CD4-positive, alpha-beta memory T cell (primary cell): Measurements from ENCODE around the gene SGTA. TPM values are rescaled to one million over a fixed set of nuclear protein-coding genes. Genes with fewer than 3 reads are reported as not detected.

ENCODE experiments used
- CTCF ChIA-PET: fragments of 350-600 bp; sonication (Branson Sonifier 250); formaldehyde crosslinking; loops from one replicate; lab custom pipeline; 2021; ENCODE audit warnings: inconsistent platforms; ENCODE audit not compliant: partially characterized antibody; lab: Charles Lee
- POLR2A ChIA-PET: fragments of 350-600 bp; sonication (Branson Sonifier 250); formaldehyde crosslinking; loops from one replicate; lab custom pipeline; 2021; ENCODE audit not compliant: partially characterized antibody; lab: Charles Lee
- DNase-seq, 5 donors: peaks; one replicate each; pipeline versions ENCODE4 v3.0.0 to v3.0.0-alpha.2; 2020 to 2022; ENCODE audit warnings: mixed read lengths in 1 of 5
- H3K27ac ChIP-seq: one replicate; pipeline ENCODE4 v1.7.0; 2013; ENCODE audit warnings: low read depth, low read length
- H3K27me3 ChIP-seq: 2 replicates; pipeline ENCODE4 v1.7.0; 2013; ENCODE audit warnings: mild to moderate bottlenecking, low read length, moderate library complexity; ENCODE audit not compliant: insufficient read depth
- H3K36me3 ChIP-seq: 2 replicates; pipeline ENCODE4 v1.7.0; 2013; ENCODE audit warnings: mild to moderate bottlenecking, low read length, moderate library complexity; ENCODE audit not compliant: insufficient read depth
- H3K4me1 ChIP-seq: 2 replicates; pipeline ENCODE4 v1.7.0; 2013; ENCODE audit warnings: mild to moderate bottlenecking, low read length, moderate library complexity; ENCODE audit not compliant: insufficient read depth
- H3K4me3 ChIP-seq, 2 donors: one replicate each; pipeline ENCODE4 v1.7.0; 2013; ENCODE audit warnings: low read length in 2 of 2, mild to moderate bottlenecking in 1 of 2
- H3K9me3 ChIP-seq, 2 donors: one replicate each; pipeline ENCODE4 v1.7.0; 2013; ENCODE audit warnings: low read length in 2 of 2, control low read depth in 1 of 2; ENCODE audit not compliant: control insufficient read depth in 1 of 2
- H3K27ac Mint-ChIP-seq, 7 donors: one replicate each; pipeline ENCODE4 v1.8.0; 2020 to 2021; ENCODE audit warnings: mixed read lengths in 7 of 7, mild to moderate bottlenecking in 6 of 7, inconsistent platforms in 3 of 7, moderate library complexity in 3 of 7
- H3K27me3 Mint-ChIP-seq, 2 donors: one replicate each; pipeline ENCODE4 v1.8.0; 2020 to 2021; ENCODE audit warnings: mixed read lengths in 2 of 2
- H3K36me3 Mint-ChIP-seq, 2 donors: one replicate each; pipeline ENCODE4 v1.8.0; 2020 to 2021; ENCODE audit warnings: mixed read lengths in 2 of 2, inconsistent platforms in 1 of 2, mild to moderate bottlenecking in 1 of 2
- H3K4me1 Mint-ChIP-seq, 4 donors: one replicate each; pipeline ENCODE4 v1.8.0; 2020 to 2021; ENCODE audit warnings: mixed read lengths in 4 of 4, mild to moderate bottlenecking in 1 of 4
- H3K4me3 Mint-ChIP-seq, 8 donors: one replicate each; pipeline ENCODE4 v1.8.0; 2020 to 2021; ENCODE audit warnings: mixed read lengths in 8 of 8, mild to moderate bottlenecking in 7 of 8, moderate library complexity in 6 of 8, inconsistent platforms in 3 of 8
- H3K9me3 Mint-ChIP-seq, 8 donors: one replicate each; pipeline ENCODE4 v1.8.0; 2020 to 2021; ENCODE audit warnings: mixed read lengths in 8 of 8, mild to moderate bottlenecking in 5 of 8, inconsistent platforms in 3 of 8, moderate library complexity in 1 of 8
- intact Hi-C: fragments of 100-400 bp; cut with micrococcal nuclease; formaldehyde crosslinking; loops from one replicate; pipeline ENCODE4 v1.15.1; 2023
- polyA plus RNA-seq, 2 donors: library from polyadenylated mRNA; unstranded; fragments of 300-500 nt; fragmentation: Illumina TruSeq; gene quantifications; one replicate each; pipeline ENCODE4 v1.2.3, GENCODE V29; 2021
- total RNA-seq, 2 experiments: library from RNA; stranded (reverse); gene quantifications; one replicate each; pipeline ENCODE4 v1.2.3, GENCODE V29; 2021

SGTA gene
- total and polyA plus RNA-seq, 4 experiments from 2014 or later = 27.7 to 37.8 (median 36.0) TPM

GRCh38 chr19:2814426-2814825 is 31.4 kb upstream of the SGTA start:
- ChIA-PET POLR2A (no interaction called here), CTCF (no interaction called here)
- no peak overlapping the region for H3K27ac ChIP-seq
- no peak overlapping the region for H3K4me3 ChIP-seq
- H3K27me3 ChIP-seq = no peaks in the 10 kb centered on the region
- H3K4me1 Mint-ChIP-seq = peaks cover 0 to 1% (median 0%) of the 10 kb centered on the region in 4 donors
- H3K27me3 Mint-ChIP-seq = no peaks in the 10 kb centered on the region
- no peak overlapping the region for H3K27ac Mint-ChIP-seq
- DNase-seq = no peak
- H3K36me3 Mint-ChIP-seq = peaks cover 2 to 4% of the 10 kb centered on the region in 2 donors
- H3K4me3 Mint-ChIP-seq = no peak overlapping the region
- no peaks in the 10 kb centered on the region for H3K9me3 ChIP-seq
- no peaks in the 10 kb centered on the region for H3K9me3 Mint-ChIP-seq
- no peaks in the 10 kb centered on the region for H3K4me1 ChIP-seq
- H3K36me3 ChIP-seq = no peaks in the 10 kb centered on the region
- intact Hi-C loops = loop anchor here (10.0 kb wide), 1 partner anchor 220 kb away; no protein-coding TSS in a partner anchor

GRCh38 chr19:2813235-2814160 is 30.4 kb upstream of the SGTA start:
- Mint-ChIP-seq H3K36me3 (peaks cover 10 to 13% of the 10 kb centered on the region in 2 donors), H3K27ac (peak overlapping the region in 1 of 7 donors; percentile 60), H3K4me3 (no peak overlapping the region), H3K9me3 (no peaks in the 10 kb centered on the region), H3K4me1 (peaks cover 0 to under 1% (median 0%) of the 10 kb centered on the region in 4 donors), H3K27me3 (no peaks in the 10 kb centered on the region)
- Histone ChIP-seq H3K36me3 (peaks cover 7% of the 10 kb centered on the region), H3K4me3 (no peak overlapping the region), H3K27me3 (no peaks in the 10 kb centered on the region), H3K27ac (no peak overlapping the region), H3K4me1 (no peaks in the 10 kb centered on the region), H3K9me3 (no peaks in the 10 kb centered on the region)
- intact Hi-C loops = loop anchor here (10.0 kb wide), 1 partner anchor 221 kb away; no protein-coding TSS in a partner anchor
- CTCF ChIA-PET = no interaction called here
- POLR2A ChIA-PET = no interaction called here
- DNase-seq = no peak

GRCh38 chr19:2812414-2813234 is 29.6 kb upstream of the SGTA start:
- Histone ChIP-seq H3K4me3 (no peak overlapping the region), H3K27me3 (no peaks in the 10 kb centered on the region), H3K36me3 (peaks cover 8% of the 10 kb centered on the region), H3K9me3 (no peaks in the 10 kb centered on the region), H3K27ac (no peak overlapping the region), H3K4me1 (no peaks in the 10 kb centered on the region)
- intact Hi-C loops = loop anchor here (10.0 kb wide), 1 partner anchor 222 kb away; no protein-coding TSS in a partner anchor
- Mint-ChIP-seq H3K9me3 (no peaks in the 10 kb centered on the region), H3K27ac (no peak overlapping the region), H3K36me3 (peaks cover 10 to 13% of the 10 kb centered on the region in 2 donors), H3K4me1 (no peaks in the 10 kb centered on the region), H3K27me3 (no peaks in the 10 kb centered on the region), H3K4me3 (no peak overlapping the region)
- CTCF ChIA-PET = no interaction called here
- POLR2A ChIA-PET = no interaction called here
- no peak for DNase-seq

GRCh38 chr19:2811735-2812413 is 28.8 kb upstream of the SGTA start:
- H3K4me3 Mint-ChIP-seq = no peak overlapping the region
- intact Hi-C loops = loop anchor here (10.0 kb wide), 1 partner anchor 223 kb away; no protein-coding TSS in a partner anchor
- POLR2A ChIA-PET = no interaction called here
- CTCF ChIA-PET = no interaction called here
- peaks cover 10 to 13% of the 10 kb centered on the region in 2 donors for H3K36me3 Mint-ChIP-seq
- DNase-seq = no peak
- H3K4me3 ChIP-seq = no peak overlapping the region
- no peak overlapping the region for H3K27ac Mint-ChIP-seq
- H3K27ac ChIP-seq = no peak overlapping the region
- H3K4me1 ChIP-seq = no peaks in the 10 kb centered on the region
- H3K9me3 ChIP-seq = no peaks in the 10 kb centered on the region
- H3K27me3 ChIP-seq = no peaks in the 10 kb centered on the region
- peaks cover 8% of the 10 kb centered on the region for H3K36me3 ChIP-seq
- no peaks in the 10 kb centered on the region for H3K4me1 Mint-ChIP-seq
- no peaks in the 10 kb centered on the region for H3K9me3 Mint-ChIP-seq
- H3K27me3 Mint-ChIP-seq = no peaks in the 10 kb centered on the region

GRCh38 chr19:2811221-2811722 is 28.2 kb upstream of the SGTA start:
- intact Hi-C loops = loop anchor here (10.0 kb wide), 1 partner anchor 224 kb away; no protein-coding TSS in a partner anchor
- H3K4me3 Mint-ChIP-seq = no peak overlapping the region
- H3K27me3 ChIP-seq = no peaks in the 10 kb centered on the region
- CTCF ChIA-PET = no interaction called here
- H3K27ac ChIP-seq = no peak overlapping the region
- no peaks in the 10 kb centered on the region for H3K4me1 ChIP-seq
- H3K36me3 Mint-ChIP-seq = peaks cover 10 to 13% of the 10 kb centered on the region in 2 donors
- no peak for DNase-seq
- H3K9me3 Mint-ChIP-seq = no peaks in the 10 kb centered on the region
- peaks cover 8% of the 10 kb centered on the region for H3K36me3 ChIP-seq
- H3K4me1 Mint-ChIP-seq = no peaks in the 10 kb centered on the region
- H3K9me3 ChIP-seq = no peaks in the 10 kb centered on the region
- H3K27ac Mint-ChIP-seq = no peak overlapping the region
- H3K4me3 ChIP-seq = no peak overlapping the region
- H3K27me3 Mint-ChIP-seq = no peaks in the 10 kb centered on the region
- POLR2A ChIA-PET = no interaction called here

GRCh38 chr19:2810141-2811091 is 27.3 kb upstream of the SGTA start:
- Mint-ChIP-seq H3K27ac (no peak overlapping the region), H3K4me1 (no peaks in the 10 kb centered on the region), H3K9me3 (no peaks in the 10 kb centered on the region), H3K27me3 (no peaks in the 10 kb centered on the region), H3K4me3 (no peak overlapping the region), H3K36me3 (peaks cover 10 to 15% of the 10 kb centered on the region in 2 donors)
- Histone ChIP-seq H3K9me3 (no peaks in the 10 kb centered on the region), H3K4me1 (no peaks in the 10 kb centered on the region), H3K27me3 (no peaks in the 10 kb centered on the region), H3K36me3 (peaks cover 8% of the 10 kb centered on the region), H3K4me3 (no peak overlapping the region), H3K27ac (no peak overlapping the region)
- POLR2A ChIA-PET = no interaction called here
- CTCF ChIA-PET = no interaction called here
- intact Hi-C loops = loop anchor here (10.0 kb wide), 1 partner anchor 224 kb away; no protein-coding TSS in a partner anchor
- DNase-seq = no peak
